Measurements from ENCODE around the gene SORT1.

DNA sequence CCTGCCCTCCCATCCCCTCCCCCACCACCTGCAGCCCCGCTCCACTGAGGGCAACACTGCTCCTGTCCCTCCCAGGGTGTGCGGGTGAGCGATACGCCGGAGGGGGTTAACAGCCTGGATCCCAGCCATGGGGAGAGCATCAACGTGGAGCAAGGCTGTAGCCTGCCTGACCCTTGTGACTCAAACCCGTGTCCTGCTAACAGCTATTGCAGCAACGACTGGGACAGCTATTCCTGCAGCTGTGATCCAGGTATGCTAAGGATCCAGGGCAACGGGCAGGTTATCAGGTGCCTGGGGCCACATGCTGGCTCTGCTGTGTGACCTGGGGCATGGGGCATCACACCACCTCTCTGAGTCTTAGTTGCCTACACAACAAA lies 133.4 kb downstream of the SORT1 start:
- TF ChIP-seq, protein P1, sequence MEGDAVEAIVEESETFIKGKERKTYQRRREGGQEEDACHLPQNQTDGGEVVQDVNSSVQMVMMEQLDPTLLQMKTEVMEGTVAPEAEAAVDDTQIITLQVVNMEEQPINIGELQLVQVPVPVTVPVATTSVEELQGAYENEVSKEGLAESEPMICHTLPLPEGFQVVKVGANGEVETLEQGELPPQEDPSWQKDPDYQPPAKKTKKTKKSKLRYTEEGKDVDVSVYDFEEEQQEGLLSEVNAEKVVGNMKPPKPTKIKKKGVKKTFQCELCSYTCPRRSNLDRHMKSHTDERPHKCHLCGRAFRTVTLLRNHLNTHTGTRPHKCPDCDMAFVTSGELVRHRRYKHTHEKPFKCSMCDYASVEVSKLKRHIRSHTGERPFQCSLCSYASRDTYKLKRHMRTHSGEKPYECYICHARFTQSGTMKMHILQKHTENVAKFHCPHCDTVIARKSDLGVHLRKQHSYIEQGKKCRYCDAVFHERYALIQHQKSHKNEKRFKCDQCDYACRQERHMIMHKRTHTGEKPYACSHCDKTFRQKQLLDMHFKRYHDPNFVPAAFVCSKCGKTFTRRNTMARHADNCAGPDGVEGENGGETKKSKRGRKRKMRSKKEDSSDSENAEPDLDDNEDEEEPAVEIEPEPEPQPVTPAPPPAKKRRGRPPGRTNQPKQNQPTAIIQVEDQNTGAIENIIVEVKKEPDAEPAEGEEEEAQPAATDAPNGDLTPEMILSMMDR (IDR thresholded peaks at IDR 0.05): no peak
- TF ChIP-seq POLR2A (IDR thresholded peaks at IDR 0.05): no peak
